Omental fat pad (tissue), 4 donors: Measurements from ENCODE around the gene BRME1. TPM values are rescaled to one million over a fixed set of nuclear protein-coding genes. Genes with fewer than 3 reads are reported as not detected.
A peak's percentile ranks its signal among the peaks of the same experiment; 100 is the strongest.
"Not testable (repeated sequence)": the region's sequence is repeated elsewhere in the genome, so short reads cannot be mapped to it uniquely, and the experiment has no call there.

Source experiments
- ATAC-seq: fragments of 150-250 bp; one replicate; pipeline ENCODE4 v1.9.1; 2016; ENCODE audit warnings: mild to moderate bottlenecking, moderate library complexity; ENCODE audit not compliant: low FRiP score
- DNase-seq: peaks from one replicate; pipeline ENCODE4 v3.0.0-alpha.2; 2019; ENCODE audit warnings: low spot score
- total RNA-seq, 4 donors: library from RNA; depleted of rRNA; stranded (reverse); fragments of >200 nt; gene quantifications; one replicate each; pipeline ENCODE4 v1.1.0, GENCODE V29; 2016
- TF ChIP-seq, protein P1 (sequence below), 3 donors: fragments of 450-650 bp; IDR thresholded peaks; one replicate each; pipeline ENCODE4 v1.5.1; 2016 to 2017; ENCODE audit warnings: antibody characterized with exemption in 3 of 3, mild to moderate bottlenecking in 3 of 3, moderate library complexity in 2 of 3

The BRME1 gene
- total RNA-seq, 4 donors from 2014 or later = 0.46 to 0.95 TPM; not detected in 2

DNA sequence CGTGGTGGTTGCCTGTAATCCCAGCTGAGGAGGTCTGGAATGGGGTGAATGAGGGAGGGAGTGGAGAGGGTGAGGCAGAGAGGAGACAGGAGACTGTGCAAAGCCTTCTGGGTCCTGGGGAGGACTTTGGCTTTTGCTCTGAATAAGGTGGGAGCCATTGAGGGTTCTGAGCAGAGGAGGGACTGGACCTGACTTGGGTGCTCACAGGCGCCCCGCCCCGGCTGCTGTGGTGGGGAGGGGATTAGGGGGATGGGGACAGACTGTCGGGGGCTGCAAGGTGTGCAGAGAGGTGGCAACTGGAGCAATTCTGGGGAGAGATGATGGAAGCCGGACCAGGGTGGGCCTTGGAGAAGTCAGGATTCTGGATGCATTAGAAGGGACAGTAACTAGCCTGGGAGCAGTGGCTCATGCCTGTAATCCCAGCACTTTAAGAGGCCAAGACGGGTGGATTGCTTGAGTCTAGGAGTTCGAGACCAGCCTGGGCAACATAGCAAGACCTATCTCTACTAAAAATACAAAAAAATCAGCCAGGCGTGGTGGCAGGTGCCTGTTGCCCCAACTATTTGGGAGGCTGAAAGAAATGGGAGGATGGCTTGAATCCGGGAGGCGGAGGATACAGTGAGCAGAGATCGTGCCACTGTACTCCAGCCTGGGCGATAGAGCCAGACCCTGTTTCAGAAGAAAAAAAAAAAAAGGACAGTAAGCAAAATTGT, 45.1 kb downstream of the BRME1 start:
- ATAC-seq = no peak
- TF ChIP-seq, protein P1, sequence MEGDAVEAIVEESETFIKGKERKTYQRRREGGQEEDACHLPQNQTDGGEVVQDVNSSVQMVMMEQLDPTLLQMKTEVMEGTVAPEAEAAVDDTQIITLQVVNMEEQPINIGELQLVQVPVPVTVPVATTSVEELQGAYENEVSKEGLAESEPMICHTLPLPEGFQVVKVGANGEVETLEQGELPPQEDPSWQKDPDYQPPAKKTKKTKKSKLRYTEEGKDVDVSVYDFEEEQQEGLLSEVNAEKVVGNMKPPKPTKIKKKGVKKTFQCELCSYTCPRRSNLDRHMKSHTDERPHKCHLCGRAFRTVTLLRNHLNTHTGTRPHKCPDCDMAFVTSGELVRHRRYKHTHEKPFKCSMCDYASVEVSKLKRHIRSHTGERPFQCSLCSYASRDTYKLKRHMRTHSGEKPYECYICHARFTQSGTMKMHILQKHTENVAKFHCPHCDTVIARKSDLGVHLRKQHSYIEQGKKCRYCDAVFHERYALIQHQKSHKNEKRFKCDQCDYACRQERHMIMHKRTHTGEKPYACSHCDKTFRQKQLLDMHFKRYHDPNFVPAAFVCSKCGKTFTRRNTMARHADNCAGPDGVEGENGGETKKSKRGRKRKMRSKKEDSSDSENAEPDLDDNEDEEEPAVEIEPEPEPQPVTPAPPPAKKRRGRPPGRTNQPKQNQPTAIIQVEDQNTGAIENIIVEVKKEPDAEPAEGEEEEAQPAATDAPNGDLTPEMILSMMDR (IDR thresholded peaks at IDR 0.05) = no peak
- no peak for DNase-seq

DNA sequence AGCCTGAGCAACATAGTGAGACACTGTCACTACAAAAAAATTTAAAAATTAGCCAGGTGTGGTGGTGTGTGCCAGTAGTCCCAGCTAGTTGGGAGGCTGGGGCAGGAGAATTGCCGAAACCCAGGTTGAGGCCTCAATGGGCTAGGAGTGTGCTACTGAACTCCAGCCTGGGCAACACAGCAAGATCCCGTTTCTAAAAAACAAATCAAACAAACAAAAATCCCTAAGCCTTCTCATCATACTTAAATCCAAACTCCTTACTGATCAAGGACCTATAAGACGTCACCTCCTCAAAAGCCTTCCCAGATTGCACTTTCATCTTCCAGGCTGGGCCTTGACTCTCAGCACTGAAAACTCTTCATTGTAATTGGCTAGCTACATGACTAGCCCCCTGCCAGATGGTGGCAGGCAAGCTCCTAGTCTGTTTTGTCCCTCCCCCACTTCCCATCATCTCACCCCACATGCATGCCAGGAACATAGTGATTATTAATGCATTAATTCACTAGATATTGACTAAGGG, 46.5 kb downstream of the BRME1 start:
- TF ChIP-seq, protein P1 (IDR thresholded peaks at IDR 0.05) = no peak
- no peak for DNase-seq
- ATAC-seq = no peak

DNA sequence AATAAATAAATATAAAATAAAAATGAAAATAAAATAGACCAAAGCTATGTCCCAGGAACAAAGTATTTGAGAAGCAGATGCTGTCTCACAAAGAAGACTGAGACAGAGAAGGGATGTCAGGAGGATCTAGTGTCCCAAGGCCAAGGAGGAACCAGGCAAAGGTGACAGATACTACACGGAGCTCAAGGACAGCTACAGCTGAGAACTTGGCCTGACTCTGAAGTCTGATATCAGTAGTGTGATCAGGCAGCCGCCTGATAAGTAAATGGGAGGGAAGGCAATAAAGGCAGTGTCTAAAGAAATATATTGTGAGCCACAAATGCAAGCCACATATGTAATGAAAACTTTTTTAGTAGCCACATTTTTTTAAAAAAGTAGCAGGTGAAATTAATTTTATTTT, 49.4 kb downstream of the BRME1 start:
- ATAC-seq = no peak
- TF ChIP-seq, protein P1 (IDR thresholded peaks at IDR 0.05) = no peak
- DNase-seq = no peak

DNA sequence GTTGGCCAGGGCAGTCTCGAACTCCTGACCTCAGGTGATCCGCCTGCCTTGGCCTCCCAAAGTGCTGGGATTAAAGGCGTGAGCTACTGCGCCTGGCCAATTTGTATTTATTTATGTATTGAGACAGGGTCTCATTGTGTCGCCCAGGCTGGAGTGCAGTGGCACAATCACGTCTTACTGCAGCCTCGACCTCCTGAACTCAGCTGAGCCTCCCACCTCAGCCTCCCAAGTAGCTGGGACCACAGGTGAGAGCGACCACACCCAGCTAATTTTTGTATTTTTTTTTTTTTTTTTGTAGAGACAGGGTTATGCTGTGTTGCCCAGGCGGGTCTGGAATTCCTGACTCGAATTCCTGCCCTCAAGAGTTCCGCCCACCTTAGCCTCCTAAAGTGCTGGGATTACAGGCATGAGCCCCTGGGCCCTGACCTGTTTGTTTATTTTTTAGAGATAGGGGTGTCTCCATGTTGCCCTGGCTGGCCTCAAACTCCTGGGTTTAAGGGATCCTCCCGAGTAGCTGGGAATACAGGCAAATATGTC, 53.7 kb downstream of the BRME1 start:
- DNase-seq, ATAC-seq: not testable (repeated sequence)

DNA sequence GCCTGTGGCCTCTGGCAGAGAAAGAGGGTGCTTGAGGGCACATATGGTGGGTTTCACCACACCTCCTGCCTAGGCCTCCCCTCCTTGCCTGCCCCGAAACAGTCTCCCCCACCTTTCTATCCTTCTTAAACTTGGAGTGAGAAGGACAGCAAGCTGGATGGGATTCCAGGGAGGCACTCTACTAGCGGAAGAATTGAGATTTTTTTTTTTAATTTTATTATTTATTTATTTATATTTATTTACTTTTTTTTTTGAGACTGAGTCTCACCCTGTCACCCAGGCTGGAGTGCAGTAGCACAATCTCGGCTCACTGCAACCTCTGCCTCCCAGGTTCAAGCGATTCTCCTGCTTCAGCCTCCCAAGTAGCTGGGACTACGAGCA, 54.2 kb downstream of the BRME1 start:
- ATAC-seq, DNase-seq: not testable (repeated sequence)

DNA sequence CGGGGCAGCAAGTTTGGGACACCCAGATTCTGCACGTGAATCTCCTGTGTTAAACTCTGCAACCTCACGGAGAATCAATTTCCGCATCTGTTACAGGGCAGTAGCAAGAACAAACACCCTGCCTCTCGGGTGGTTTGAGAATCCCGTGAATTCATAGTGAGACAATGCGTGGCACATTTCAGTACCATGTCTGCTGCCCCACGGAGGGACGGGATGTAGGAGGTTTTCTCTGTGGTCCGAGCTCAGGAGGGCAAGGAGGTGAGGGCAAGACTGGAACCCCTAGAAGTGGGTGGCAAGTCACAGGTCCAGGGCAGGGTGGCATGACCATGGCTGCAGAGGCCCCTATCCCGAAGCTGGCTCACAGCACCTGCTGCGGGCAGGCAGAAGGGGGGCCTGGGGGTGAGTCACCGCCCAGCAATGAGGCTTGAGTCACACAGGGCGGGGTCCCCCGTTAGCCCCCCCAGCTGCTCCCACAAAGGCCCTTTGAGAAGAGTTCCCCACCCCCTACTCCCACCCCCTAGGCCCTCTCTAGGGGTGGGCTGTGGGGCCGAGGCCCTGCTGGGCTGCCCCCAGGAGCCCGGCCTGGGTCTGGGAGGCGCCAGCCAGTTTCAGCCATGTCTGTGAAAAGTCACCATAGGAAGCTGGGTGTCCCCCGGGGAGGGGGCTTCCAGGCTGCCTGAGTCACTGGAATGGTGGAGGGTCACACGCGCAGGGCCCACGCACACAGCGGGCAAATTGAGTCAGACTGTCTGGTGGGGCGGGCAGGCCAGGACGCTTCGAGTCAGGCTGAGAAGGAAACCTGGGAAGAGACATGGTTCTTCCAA, 54.8 kb downstream of the BRME1 start:
- ATAC-seq (peak; percentile 70), DNase-seq (peak; percentile 81)
- TF ChIP-seq, protein P1 (IDR thresholded peaks at IDR 0.05) = no peak

DNA sequence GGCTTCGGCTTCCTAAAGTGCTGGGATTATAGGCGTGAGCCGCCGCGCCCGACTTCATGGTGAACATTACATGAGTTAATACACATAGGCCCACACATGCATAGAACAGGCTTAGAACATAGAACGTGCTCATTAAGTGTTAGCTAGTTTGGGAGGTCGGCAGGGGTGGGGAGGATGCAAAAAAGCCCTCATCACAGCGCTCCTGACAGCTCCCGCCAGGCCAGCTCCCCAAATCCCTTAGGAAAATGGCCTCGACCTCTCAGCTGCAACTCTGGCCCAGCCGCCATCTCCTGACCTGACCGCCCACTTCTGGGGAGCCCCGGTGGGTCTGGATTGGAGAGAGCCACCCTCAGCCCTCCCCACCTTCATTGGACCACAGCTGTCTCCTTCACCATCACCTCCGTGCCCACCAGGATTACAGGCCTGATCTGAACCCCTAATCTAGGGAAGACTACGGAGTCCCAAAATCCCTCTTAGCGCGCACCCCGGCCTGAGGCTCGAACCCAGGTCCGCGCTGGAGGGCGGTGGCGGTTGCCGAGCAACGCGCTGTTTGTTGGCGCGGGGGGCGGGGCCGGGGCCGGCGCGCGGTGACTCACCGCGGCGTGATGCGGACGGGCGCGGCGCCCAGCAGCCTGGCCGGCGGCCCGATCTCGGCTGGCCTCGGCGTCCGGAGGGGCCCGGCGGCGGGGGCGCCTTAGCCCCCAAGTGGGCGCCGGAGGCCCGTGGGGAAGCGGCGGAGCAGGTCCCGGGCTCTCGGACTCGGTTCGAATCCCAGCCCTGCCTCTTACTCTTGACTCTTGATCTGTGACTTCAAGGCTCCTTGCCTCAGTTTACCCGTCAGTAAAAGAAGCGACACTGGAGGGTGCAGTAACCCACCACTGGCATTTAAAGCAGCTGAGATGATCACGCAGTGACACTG, 55.7 kb downstream of the BRME1 start:
- DNase-seq = no peak

More for the DNA sequence above, 55.7 kb downstream of the BRME1 start:
- TF ChIP-seq, protein P1 (IDR thresholded peaks at IDR 0.05) = no peak
- ATAC-seq = peak; percentile 29
